ENCODE results near the gene CUL9.

CUL9 gene

DNA sequence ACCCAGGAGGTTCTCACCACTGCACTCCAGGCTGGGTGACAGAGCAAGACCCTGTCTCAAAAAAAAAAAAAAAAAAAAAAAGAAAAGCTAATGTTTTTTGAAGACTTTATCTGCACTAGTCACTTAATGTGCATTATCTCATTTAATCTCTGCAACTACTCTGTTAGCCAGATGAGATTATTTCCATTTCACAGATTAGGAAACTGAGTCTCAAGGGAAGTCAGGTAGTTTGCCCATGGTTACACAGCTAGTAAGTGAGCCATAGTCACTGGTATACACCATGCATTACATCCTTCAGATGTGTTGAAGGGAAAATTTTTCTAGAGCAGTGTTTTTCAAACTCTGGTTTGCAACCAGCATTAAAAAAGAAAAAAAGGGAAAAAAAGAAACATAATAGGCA is 18.1 kb upstream of the CUL9 start:
- TF ChIP-seq, protein P1, sequence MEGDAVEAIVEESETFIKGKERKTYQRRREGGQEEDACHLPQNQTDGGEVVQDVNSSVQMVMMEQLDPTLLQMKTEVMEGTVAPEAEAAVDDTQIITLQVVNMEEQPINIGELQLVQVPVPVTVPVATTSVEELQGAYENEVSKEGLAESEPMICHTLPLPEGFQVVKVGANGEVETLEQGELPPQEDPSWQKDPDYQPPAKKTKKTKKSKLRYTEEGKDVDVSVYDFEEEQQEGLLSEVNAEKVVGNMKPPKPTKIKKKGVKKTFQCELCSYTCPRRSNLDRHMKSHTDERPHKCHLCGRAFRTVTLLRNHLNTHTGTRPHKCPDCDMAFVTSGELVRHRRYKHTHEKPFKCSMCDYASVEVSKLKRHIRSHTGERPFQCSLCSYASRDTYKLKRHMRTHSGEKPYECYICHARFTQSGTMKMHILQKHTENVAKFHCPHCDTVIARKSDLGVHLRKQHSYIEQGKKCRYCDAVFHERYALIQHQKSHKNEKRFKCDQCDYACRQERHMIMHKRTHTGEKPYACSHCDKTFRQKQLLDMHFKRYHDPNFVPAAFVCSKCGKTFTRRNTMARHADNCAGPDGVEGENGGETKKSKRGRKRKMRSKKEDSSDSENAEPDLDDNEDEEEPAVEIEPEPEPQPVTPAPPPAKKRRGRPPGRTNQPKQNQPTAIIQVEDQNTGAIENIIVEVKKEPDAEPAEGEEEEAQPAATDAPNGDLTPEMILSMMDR (IDR thresholded peaks at IDR 0.05; ENCODE audit: low read depth, low read length): no peak
- DNase-seq (ENCODE audit: extremely low read depth, low read depth): no peak

DNA sequence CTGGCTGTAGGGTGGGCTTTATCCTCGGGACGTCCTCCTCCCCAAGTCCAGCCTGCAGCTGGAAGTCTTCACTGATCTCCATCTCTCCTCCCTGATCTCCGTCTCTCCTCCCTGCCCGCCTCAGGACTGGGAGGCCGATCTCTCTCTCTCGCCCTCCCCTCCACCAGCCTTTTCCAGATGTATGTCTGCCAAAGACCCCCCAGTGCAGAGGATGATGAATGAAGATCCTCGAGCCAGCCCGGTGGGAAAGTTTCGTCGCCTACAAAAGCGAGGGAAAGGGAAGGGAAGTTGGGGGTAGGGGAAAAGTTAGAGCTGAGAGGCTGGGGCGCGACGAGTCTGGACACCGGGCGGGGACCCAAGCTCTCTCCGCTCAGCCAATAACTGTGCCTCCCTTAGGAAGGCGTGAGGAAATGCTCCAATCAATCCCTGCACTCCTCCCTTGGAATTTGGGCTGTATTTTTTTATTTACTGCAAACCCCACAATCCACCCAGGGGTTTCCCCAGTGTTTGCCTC is 11.5 kb upstream of the CUL9 start:
- TF ChIP-seq, protein P1 (IDR thresholded peaks at IDR 0.05; ENCODE audit: low read depth, low read length): no peak
- no peak for DNase-seq (ENCODE audit: extremely low read depth, low read depth)

DNA sequence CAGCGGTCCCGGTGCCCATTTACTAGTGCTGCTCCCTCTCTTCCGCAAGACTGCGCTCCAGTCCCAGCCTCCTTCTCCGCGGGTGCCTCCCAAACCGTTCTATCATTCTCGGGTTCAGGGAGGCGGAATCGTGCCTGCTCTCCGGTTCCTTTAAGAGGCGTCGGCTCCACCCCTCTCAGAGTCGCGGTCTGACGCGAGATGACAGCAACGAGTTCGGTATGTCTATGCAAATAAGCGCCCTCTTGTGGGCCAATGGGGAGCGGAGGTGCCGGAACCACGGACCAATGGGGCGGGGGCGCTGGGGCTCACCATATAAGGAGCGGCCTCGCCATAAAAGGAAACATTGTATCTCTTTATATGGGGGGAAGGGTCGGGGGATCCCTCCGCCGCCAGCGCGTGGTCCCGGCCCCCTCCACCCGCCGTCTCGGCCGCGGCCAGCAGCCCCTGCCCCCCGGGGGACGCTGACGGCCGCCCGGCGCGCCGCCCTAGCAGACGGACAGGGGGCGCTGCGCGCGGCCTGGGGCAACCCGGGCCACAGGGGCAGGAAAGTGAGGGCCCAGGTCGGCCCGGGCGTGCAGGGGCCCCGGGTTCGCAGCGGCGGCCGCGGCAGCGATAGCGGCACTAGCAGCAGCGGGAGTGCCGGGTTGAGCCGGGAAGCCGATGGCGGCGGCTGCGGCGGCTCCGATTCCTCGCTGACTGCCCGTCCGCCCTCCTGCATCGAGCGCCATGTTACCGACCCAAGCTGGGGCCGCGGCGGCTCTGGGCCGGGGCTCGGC is 10.9 kb upstream of the CUL9 start, which contains the start of gene SRF:
Gene SRF, plus strand, starts transcription at position 339 of the 776 bp plus-strand sequence. Its CDS starts 388 bp downstream, at position 727.
- TF ChIP-seq, protein P1 (IDR thresholded peaks at IDR 0.05; ENCODE audit: low read depth, low read length): peak; percentile 22
- DNase-seq (ENCODE audit: extremely low read depth, low read depth): peak; percentile 99

DNA sequence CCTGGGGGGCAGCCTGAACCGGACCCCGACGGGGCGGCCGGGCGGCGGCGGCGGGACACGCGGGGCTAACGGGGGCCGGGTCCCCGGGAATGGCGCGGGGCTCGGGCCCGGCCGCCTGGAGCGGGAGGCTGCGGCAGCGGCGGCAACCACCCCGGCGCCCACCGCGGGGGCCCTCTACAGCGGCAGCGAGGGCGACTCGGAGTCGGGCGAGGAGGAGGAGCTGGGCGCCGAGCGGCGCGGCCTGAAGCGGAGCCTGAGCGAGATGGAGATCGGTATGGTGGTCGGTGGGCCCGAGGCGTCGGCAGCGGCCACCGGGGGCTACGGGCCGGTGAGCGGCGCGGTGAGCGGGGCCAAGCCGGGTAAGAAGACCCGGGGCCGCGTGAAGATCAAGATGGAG is 10.3 kb upstream of the CUL9 start:
- TF ChIP-seq, protein P1 (IDR thresholded peaks at IDR 0.05; ENCODE audit: low read depth, low read length): no peak
- no peak for DNase-seq (ENCODE audit: extremely low read depth, low read depth)

DNA sequence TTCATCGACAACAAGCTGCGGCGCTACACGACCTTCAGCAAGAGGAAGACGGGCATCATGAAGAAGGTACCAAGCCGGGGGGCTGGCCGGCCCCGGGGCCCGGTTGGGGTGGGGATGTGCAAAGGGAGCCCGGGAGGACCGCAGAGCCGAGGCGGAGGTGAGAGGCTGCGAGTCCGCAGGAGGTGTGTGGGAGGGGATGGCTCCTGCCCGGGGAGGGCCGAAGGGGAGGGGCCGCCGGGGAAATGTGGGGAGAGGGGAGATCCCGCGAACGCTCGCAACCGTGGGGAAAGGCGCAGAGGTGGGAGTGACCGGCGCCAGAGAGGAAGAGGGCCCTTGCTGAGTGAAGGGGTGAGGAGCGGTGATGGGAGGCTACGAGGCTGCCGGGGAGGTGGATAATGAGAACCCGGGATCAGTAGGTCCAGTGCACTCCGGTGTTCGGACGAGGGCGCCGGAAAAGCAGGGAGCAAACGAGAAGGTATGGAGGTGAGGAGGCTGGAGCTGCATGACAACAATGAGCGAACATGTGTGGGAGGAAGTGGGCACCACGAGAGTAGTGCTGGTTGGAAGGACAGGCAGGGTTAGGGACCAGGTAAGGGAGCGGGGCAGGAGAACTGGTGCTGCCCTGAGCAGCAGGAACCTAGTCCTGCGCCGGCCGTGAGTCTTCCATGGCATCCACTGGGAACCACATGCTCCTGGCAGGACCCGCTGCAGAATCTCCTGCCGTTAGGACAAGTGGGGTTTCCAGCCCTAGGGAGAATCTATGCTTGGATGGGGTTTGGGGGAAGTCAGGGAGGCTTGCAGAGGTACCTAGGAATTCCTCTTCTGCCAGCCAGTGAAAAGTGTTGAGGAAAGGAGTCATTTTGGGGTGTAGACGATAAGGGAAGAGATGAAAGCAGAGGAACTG is 9.6 kb upstream of the CUL9 start:
- no peak for DNase-seq (ENCODE audit: extremely low read depth, low read depth)
- TF ChIP-seq, protein P1 (IDR thresholded peaks at IDR 0.05; ENCODE audit: low read depth, low read length): no peak

DNA sequence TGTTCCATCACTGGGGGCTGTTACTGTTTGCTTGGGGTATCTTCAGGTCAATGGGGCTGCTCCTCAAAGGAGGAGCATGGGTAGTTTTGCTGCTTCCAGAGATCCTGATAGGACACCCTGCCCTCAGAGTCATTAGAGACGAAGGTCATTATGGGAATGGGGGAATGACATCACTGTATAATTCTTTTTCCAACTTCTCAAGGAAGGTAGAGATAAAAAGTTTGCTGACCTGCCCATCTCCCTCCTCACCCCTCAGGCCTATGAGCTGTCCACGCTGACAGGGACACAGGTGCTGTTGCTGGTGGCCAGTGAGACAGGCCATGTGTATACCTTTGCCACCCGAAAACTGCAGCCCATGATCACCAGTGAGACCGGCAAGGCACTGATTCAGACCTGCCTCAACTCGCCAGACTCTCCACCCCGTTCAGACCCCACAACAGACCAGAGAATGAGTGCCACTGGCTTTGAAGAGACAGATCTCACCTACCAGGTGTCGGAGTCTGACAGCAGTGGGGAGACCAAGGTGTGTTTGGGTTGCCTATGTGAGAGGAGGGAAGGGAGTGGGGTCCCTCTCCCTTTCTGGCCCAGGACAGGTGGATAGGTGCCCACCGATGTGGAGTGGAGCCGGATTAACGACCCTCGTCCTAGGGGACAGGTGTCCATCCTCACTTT is 8.3 kb upstream of the CUL9 start:
- TF ChIP-seq, protein P1 (IDR thresholded peaks at IDR 0.05; ENCODE audit: low read depth, low read length): no peak
- DNase-seq (ENCODE audit: extremely low read depth, low read depth): no peak

All from AG09319 (cell line).